Right cardiac atrium (tissue), 5 donors: ENCODE measurements around the gene LCN12. TPM values are rescaled to one million over a fixed set of nuclear protein-coding genes. Genes with fewer than 3 reads are reported as not detected.

Experiments used
- ATAC-seq, 2 donors: fragments of 200-7000 bp; cut with Tn5 transposase; one replicate each; pipeline versions ENCODE4 v1.8.0 to v1.9.1; 2020; ENCODE audit warnings: moderate library complexity in 2 of 2, mild to moderate bottlenecking in 1 of 2
- DNase-seq, 3 donors: peaks; one replicate each; pipeline ENCODE4 v3.0.0-alpha.2; 2020
- H3K27ac ChIP-seq: one replicate; pipeline ENCODE4 v1.5.1; 2013; ENCODE audit warnings: mild to moderate bottlenecking, low read length, control low read depth, moderate library complexity
- H3K27me3 ChIP-seq: one replicate; pipeline ENCODE4 v1.6.1; 2013; ENCODE audit not compliant: control insufficient read depth, insufficient read depth
- H3K4me1 ChIP-seq: one replicate; pipeline ENCODE4 v1.6.1; 2013; ENCODE audit warnings: low read length; ENCODE audit not compliant: control insufficient read depth, insufficient read depth
- H3K4me3 ChIP-seq: one replicate; pipeline ENCODE4 v1.5.1; 2013; ENCODE audit warnings: low read length, control low read depth
- H3K9me3 ChIP-seq: one replicate; pipeline ENCODE4 v1.6.1; 2013; ENCODE audit warnings: low read length; ENCODE audit not compliant: control insufficient read depth
- WGBS: extraction: QIAGEN DNeasy Blood & Tissue Kit; methylation state at CpG from one replicate; pipeline ENCODE4 v1.1.7; 2013; 5-methylcytosine and 5-hydroxymethylcytosine counted together
- intact Hi-C, 4 donors: fragments of 100-400 bp; cut with DNase I; formaldehyde crosslinking; loops; one replicate each; pipeline versions ENCODE4 v1.11.0 to v1.14.0; 2022 to 2023
- polyA plus RNA-seq: library from polyadenylated mRNA; stranded (reverse); fragments of 200-250 nt; gene quantifications from one replicate; pipeline ENCODE4 v1.2.3, GENCODE V29; 2013
- total RNA-seq, 4 donors: library from RNA; stranded (reverse); fragmentation: NEBNext Ultra II Directional; extraction: Animal tissue kit (Norgen Biotek cat#: 25700); gene quantifications; one replicate each; pipeline ENCODE4 v1.2.1, GENCODE V29; 2021
- donor health status: healthy with polysubstance abuse.
- donor health status: DM: no; HTN: yes; CAD: no.
- donor health status: DM: no; HTN: no; CAD: no.
- donor health status: DM: no; HTN: yes; CAD: no; lungs with severe emphysema.
- donor health status: DM: yes; HTN: yes; CAD: no.

Gene LCN12
- total and polyA plus RNA-seq, 5 donors: 7.0 to 21.2 (median 10.6) TPM

- WGBS: 91% methylated on average over 32 of the region's 32 CpGs
- no peaks in the 10 kb centered on the region for H3K9me3 ChIP-seq
- H3K4me3 ChIP-seq: no peak overlapping the region
- no peaks in the 10 kb centered on the region for H3K27me3 ChIP-seq
- peak in 1 of 3 donors; percentile 43 for DNase-seq
- H3K4me1 ChIP-seq: no peaks in the 10 kb centered on the region
- no peak overlapping the region for H3K27ac ChIP-seq
- intact Hi-C loops: no loop called here
- ATAC-seq: no peak
These were observed 35.5 kb upstream of the LCN12 start for GRCh38 chr9:136916330-136917184.

GRCh38 chr9:136917902-136918301, 34.2 kb upstream of the LCN12 start:
- Histone ChIP-seq H3K4me1 (no peaks in the 10 kb centered on the region), H3K4me3 (no peak overlapping the region), H3K27ac (no peak overlapping the region), H3K9me3 (no peaks in the 10 kb centered on the region), H3K27me3 (no peaks in the 10 kb centered on the region)
- ATAC-seq (no peak), DNase-seq (peak in 1 of 3 donors; percentile 24)
- 85% methylated on average over 11 of the region's 11 CpGs for WGBS
- intact Hi-C loops: no loop called here

GRCh38 chr9:136920069-136920468, 32.0 kb upstream of the LCN12 start:
- DNase-seq (peak in 1 of 3 donors; percentile 23), ATAC-seq (no peak)
- Histone ChIP-seq H3K27me3 (no peaks in the 10 kb centered on the region), H3K9me3 (no peaks in the 10 kb centered on the region), H3K4me3 (no peak overlapping the region), H3K4me1 (no peaks in the 10 kb centered on the region), H3K27ac (no peak overlapping the region)
- intact Hi-C loops: no loop called here
- WGBS: 97% methylated on average over 15 of the region's 15 CpGs

- H3K4me3 ChIP-seq: no peak overlapping the region
- 98% methylated on average over 14 of the region's 14 CpGs for WGBS
- ATAC-seq (no peak), DNase-seq (peak in 1 of 3 donors; percentile 24)
- no peak overlapping the region for H3K27ac ChIP-seq
- no peaks in the 10 kb centered on the region for H3K4me1 ChIP-seq
- H3K9me3 ChIP-seq: no peaks in the 10 kb centered on the region
- intact Hi-C loops: no loop called here
- H3K27me3 ChIP-seq: no peaks in the 10 kb centered on the region
These were observed 31.3 kb upstream of the LCN12 start for GRCh38 chr9:136920734-136921231.

- peak; percentile 3 to 8 for ATAC-seq
- no peak overlapping the region for H3K4me3 ChIP-seq
- no peaks in the 10 kb centered on the region for H3K4me1 ChIP-seq
- intact Hi-C loops: no loop called here
- DNase-seq: peak in 1 of 3 donors; percentile 51
- no peak overlapping the region for H3K27ac ChIP-seq
- no peaks in the 10 kb centered on the region for H3K9me3 ChIP-seq
- 65% methylated on average over 11 of the region's 11 CpGs for WGBS
- no peaks in the 10 kb centered on the region for H3K27me3 ChIP-seq
These were observed 30.8 kb upstream of the LCN12 start for GRCh38 chr9:136921307-136921706.

GRCh38 chr9:136921718-136922117, 30.4 kb upstream of the LCN12 start:
- Histone ChIP-seq H3K4me1 (no peaks in the 10 kb centered on the region), H3K27me3 (no peaks in the 10 kb centered on the region), H3K4me3 (no peak overlapping the region), H3K9me3 (no peaks in the 10 kb centered on the region), H3K27ac (peak overlapping the region; percentile 14)
- 48% methylated on average over 10 of the region's 10 CpGs for WGBS
- DNase-seq (peak in 2 of 3 donors; percentile 14 to 51), ATAC-seq (peak; percentile 49 to 52)
- intact Hi-C loops: no loop called here

GRCh38 chr9:136922540-136922939, 29.5 kb upstream of the LCN12 start:
- DNase-seq (peak in 1 of 3 donors; percentile 18), ATAC-seq (peak in 1 of 2 donors; percentile 8)
- peak overlapping the region; percentile 14 for H3K27ac ChIP-seq
- H3K4me3 ChIP-seq: no peak overlapping the region
- no peaks in the 10 kb centered on the region for H3K27me3 ChIP-seq
- intact Hi-C loops: no loop called here
- H3K9me3 ChIP-seq: no peaks in the 10 kb centered on the region
- 89% methylated on average over 19 of the region's 19 CpGs for WGBS
- no peaks in the 10 kb centered on the region for H3K4me1 ChIP-seq

- H3K4me3 ChIP-seq: no peak overlapping the region
- no peaks in the 10 kb centered on the region for H3K4me1 ChIP-seq
- peak in 1 of 3 donors; percentile 22 for DNase-seq
- WGBS: 97% methylated on average over 19 of the region's 19 CpGs
- intact Hi-C loops: no loop called here
- H3K27me3 ChIP-seq: no peaks in the 10 kb centered on the region
- no peak overlapping the region for H3K27ac ChIP-seq
- ATAC-seq: no peak
- H3K9me3 ChIP-seq: no peaks in the 10 kb centered on the region
These were observed 28.2 kb upstream of the LCN12 start for GRCh38 chr9:136923881-136924280.

GRCh38 chr9:136925414-136926153, 26.5 kb upstream of the LCN12 start:
- H3K4me3 ChIP-seq: no peak overlapping the region
- H3K9me3 ChIP-seq: no peaks in the 10 kb centered on the region
- peak in 2 of 3 donors; percentile 52 to 73 for DNase-seq
- ATAC-seq: peak in 1 of 2 donors; percentile 16
- peak overlapping the region; percentile 2 for H3K27ac ChIP-seq
- WGBS: 72% methylated on average over 33 of the region's 33 CpGs
- H3K4me1 ChIP-seq: no peaks in the 10 kb centered on the region
- H3K27me3 ChIP-seq: no peaks in the 10 kb centered on the region
- intact Hi-C loops: no loop called here

GRCh38 chr9:136926154-136926704, 25.8 kb upstream of the LCN12 start:
- Histone ChIP-seq H3K27me3 (no peaks in the 10 kb centered on the region), H3K27ac (no peak overlapping the region), H3K4me1 (no peaks in the 10 kb centered on the region), H3K4me3 (no peak overlapping the region), H3K9me3 (no peaks in the 10 kb centered on the region)
- intact Hi-C loops: no loop called here
- ATAC-seq (no peak), DNase-seq (peak in 1 of 3 donors; percentile 18)
- WGBS: 89% methylated on average over 9 of the region's 9 CpGs

GRCh38 chr9:136926749-136927148, 25.3 kb upstream of the LCN12 start:
- intact Hi-C loops: no loop called here
- WGBS: 95% methylated on average over 13 of the region's 13 CpGs
- H3K27me3 ChIP-seq: no peaks in the 10 kb centered on the region
- no peak overlapping the region for H3K27ac ChIP-seq
- DNase-seq (peak in 1 of 3 donors; percentile 47), ATAC-seq (no peak)
- no peak overlapping the region for H3K4me3 ChIP-seq
- H3K4me1 ChIP-seq: no peaks in the 10 kb centered on the region
- H3K9me3 ChIP-seq: no peaks in the 10 kb centered on the region
